CD4-positive, alpha-beta T cell treated with Interleukin-6 for 4 hours (primary cell): ENCODE results near the gene CPB1.

ENCODE experiments used
- DNase-seq: peaks from one replicate; pipeline ENCODE4 v3.0.0-alpha.2; 2020; ENCODE audit warnings: mixed read lengths

Gene CPB1

GRCh38 chr3:148884261-148884660 is 56.6 kb downstream of the CPB1 start:
- no peak for DNase-seq

GRCh38 chr3:148889828-148890227 is 62.2 kb downstream of the CPB1 start:
- no peak for DNase-seq

- DNase-seq = no peak
These were observed 68.5 kb downstream of the CPB1 start for GRCh38 chr3:148896062-148896461.

GRCh38 chr3:148901987-148902791 is 74.6 kb downstream of the CPB1 start:
- no peak for DNase-seq

- no peak for DNase-seq
These were observed 75.4 kb downstream of the CPB1 start for GRCh38 chr3:148903022-148903442.

GRCh38 chr3:148903941-148904340 is 76.3 kb downstream of the CPB1 start:
- DNase-seq = no peak

GRCh38 chr3:148906667-148907066 is 79.1 kb downstream of the CPB1 start:
- no peak for DNase-seq
